ENCODE data around the gene CMTM8.
A peak's percentile ranks its signal among the peaks of the same experiment; 100 is the strongest.

CMTM8 gene

GRCh38 chr3:32340039-32340438 lies 101.6 kb downstream of the CMTM8 start:
- DNase-seq (ENCODE audit: low read depth): peak; percentile 79
- TF ChIP-seq, protein P1, sequence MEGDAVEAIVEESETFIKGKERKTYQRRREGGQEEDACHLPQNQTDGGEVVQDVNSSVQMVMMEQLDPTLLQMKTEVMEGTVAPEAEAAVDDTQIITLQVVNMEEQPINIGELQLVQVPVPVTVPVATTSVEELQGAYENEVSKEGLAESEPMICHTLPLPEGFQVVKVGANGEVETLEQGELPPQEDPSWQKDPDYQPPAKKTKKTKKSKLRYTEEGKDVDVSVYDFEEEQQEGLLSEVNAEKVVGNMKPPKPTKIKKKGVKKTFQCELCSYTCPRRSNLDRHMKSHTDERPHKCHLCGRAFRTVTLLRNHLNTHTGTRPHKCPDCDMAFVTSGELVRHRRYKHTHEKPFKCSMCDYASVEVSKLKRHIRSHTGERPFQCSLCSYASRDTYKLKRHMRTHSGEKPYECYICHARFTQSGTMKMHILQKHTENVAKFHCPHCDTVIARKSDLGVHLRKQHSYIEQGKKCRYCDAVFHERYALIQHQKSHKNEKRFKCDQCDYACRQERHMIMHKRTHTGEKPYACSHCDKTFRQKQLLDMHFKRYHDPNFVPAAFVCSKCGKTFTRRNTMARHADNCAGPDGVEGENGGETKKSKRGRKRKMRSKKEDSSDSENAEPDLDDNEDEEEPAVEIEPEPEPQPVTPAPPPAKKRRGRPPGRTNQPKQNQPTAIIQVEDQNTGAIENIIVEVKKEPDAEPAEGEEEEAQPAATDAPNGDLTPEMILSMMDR (IDR thresholded peaks at IDR 0.05; ENCODE audit: control insufficient read depth, extremely low read depth, insufficient read depth): peak; percentile 86
- no peak overlapping the region for H3K4me3 ChIP-seq (ENCODE audit: low read depth, low read length)

DNA sequence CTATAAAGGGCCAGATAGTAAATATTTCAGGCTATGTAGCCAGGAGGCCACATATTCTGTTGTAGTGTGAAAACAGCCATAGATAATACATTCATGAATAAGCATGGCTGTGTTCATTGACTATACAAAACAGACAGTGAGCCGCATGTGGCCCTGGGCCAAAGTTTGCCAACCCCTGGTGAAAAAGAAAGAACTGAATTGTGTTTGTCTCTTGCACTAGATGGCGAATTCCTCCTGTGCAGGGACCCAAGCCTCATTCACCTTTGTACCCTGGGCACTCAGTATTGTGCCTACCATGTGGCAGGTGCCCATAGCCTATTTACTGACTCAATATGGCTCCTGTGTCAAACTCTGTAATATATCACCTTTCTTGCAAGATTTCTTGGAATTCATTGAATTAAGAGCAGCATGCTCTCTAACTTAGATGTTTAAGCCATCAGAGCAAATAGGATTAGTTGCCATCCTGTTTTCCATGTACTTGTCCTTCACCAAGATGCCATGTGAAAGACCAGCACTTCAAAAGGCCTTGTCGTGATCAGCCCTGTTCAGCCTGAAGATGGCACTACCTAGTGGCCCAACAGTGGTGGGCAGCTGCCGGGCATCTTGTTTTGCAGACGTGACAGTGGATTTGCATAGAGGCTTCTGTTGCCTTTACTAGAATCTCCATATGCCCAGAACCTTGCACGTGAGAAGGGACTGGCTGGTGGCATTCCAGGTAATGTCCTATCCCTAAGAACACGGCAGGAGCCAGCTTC lies 102.3 kb downstream of the CMTM8 start:
- DNase-seq (ENCODE audit: low read depth): no peak
- TF ChIP-seq, protein P1 (IDR thresholded peaks at IDR 0.05; ENCODE audit: control insufficient read depth, extremely low read depth, insufficient read depth): peak; percentile 28
- no peak overlapping the region for H3K4me3 ChIP-seq (ENCODE audit: low read depth, low read length)

DNA sequence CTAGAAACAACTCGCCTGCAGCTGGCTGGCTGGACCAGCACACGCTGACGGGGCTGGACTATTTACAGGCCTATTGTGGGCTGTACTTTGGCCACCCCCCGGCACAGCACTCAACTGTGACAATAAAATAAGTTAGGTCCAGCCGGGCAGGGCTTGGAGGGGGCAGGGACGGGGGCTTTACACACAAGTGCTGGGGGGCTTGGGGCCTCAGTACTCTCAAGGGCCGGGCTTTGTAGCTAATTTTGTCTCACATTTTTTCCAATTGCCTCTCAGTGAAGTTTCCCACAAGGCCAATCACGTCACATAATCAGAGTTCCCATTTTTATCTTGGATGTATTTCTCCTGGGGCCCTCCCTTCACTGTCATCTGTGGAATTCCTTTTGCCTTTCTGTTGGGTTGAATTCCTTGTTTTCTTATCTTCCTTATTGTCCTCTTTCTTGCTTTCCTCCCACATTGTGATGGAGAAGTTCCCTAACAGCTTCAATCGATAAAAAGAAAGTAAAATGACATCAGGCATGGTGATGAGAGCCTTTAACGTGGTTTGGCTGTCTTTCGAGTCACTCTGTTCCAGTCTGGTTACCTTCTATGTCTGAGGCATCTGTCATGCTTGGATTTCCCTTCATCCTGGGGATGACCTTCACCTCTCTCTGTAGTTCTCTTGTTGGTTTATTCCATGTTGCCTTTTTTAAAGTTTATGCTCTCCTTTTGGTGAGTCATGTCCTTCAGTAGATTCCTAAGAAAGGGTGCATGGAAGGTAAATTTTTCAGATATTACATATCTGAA lies 109.1 kb downstream of the CMTM8 start:
- H3K4me3 ChIP-seq (ENCODE audit: low read depth, low read length): no peak overlapping the region
- DNase-seq (ENCODE audit: low read depth): no peak
- TF ChIP-seq, protein P1 (IDR thresholded peaks at IDR 0.05; ENCODE audit: control insufficient read depth, extremely low read depth, insufficient read depth): no peak

GRCh38 chr3:32349184-32349583 lies 110.7 kb downstream of the CMTM8 start:
- DNase-seq (ENCODE audit: low read depth): no peak
- no peak overlapping the region for H3K4me3 ChIP-seq (ENCODE audit: low read depth, low read length)
- TF ChIP-seq, protein P1 (IDR thresholded peaks at IDR 0.05; ENCODE audit: control insufficient read depth, extremely low read depth, insufficient read depth): no peak

DNA sequence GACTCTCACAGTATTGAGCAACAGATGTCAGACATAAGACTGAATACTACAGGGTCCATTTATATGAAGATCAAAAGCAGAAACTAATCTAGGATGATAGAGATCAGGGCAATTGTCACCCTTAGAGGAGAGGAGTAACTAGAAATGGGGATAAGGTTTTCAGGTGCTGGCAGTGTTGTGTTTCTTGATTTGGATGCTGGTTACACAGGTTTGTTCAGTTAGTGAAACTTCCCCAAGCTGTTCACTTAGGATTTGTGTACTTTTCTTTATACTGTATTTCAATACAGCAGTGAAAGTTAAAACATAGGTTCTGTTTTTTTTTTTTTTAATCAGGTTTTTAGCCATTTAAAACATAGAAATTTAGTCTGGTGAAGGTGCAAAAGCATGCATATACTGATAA lies 114.1 kb downstream of the CMTM8 start:
- no peak overlapping the region for H3K4me3 ChIP-seq (ENCODE audit: low read depth, low read length)
- DNase-seq (ENCODE audit: low read depth): peak; percentile 44
- TF ChIP-seq, protein P1 (IDR thresholded peaks at IDR 0.05; ENCODE audit: control insufficient read depth, extremely low read depth, insufficient read depth): no peak

DNA sequence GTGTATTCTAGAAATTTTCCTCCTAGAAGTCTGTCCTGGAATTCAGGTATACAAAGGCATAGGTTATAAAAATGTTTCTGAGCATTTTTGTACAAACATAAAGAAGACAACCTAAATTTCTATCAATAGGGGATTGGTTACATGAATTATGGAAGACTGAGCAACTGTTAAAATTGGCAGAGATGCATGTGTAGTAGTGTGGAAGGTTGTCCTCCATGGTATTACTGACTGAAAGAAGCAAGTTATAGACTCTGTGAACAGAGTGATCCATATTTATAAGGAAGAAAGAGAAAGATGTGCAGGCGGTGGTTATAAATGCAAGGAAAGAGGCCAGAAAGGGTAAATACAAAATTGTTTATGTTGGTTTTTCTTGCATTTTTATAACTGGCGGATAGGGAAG lies 114.9 kb downstream of the CMTM8 start:
- H3K4me3 ChIP-seq (ENCODE audit: low read depth, low read length): no peak overlapping the region
- no peak for DNase-seq (ENCODE audit: low read depth)
- TF ChIP-seq, protein P1 (IDR thresholded peaks at IDR 0.05; ENCODE audit: control insufficient read depth, extremely low read depth, insufficient read depth): no peak

Measured in LNCaP clone FGC (cell line).